ENCODE results near the gene LRP3.

DNA sequence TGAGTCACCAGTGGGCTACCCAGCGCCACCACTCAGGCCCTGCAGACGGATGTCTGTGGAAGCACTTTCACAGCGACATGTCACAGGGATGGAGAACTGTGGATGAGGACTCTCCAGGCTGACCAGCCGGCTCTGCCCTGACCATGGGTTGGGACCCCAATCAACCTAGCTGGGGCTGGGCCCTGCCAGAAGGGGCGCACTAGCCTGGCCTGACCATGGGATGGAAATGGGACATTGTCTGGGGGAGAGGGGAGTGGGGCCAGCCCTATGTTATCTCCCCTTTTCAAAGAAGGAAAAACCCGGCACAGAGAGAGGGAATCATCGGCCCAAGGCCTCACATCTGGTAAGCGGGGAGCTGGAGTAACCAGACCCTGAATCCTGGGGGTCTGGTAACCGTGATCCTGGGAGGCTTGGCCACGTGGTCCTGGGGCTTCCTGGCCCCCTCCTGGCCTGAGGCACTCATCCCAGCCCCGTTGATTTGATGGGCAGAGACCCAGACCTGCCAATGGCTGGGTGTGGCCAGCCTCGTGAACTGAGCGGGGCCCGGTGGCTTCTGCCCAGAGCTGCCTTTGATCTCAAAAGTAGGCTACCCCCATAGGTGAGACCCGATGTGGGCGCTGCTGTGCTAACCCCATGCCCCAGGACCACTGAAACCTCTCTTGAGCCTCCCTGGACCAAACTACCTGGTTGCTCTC is 42.7 kb downstream of the LRP3 start:
- TF ChIP-seq, protein P1, sequence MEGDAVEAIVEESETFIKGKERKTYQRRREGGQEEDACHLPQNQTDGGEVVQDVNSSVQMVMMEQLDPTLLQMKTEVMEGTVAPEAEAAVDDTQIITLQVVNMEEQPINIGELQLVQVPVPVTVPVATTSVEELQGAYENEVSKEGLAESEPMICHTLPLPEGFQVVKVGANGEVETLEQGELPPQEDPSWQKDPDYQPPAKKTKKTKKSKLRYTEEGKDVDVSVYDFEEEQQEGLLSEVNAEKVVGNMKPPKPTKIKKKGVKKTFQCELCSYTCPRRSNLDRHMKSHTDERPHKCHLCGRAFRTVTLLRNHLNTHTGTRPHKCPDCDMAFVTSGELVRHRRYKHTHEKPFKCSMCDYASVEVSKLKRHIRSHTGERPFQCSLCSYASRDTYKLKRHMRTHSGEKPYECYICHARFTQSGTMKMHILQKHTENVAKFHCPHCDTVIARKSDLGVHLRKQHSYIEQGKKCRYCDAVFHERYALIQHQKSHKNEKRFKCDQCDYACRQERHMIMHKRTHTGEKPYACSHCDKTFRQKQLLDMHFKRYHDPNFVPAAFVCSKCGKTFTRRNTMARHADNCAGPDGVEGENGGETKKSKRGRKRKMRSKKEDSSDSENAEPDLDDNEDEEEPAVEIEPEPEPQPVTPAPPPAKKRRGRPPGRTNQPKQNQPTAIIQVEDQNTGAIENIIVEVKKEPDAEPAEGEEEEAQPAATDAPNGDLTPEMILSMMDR (conservative IDR thresholded peaks at IDR 0.05; ENCODE audit: low read depth, low read length) = no peak
- TF ChIP-seq EZH2phosphoT487 (IDR thresholded peaks at IDR 0.05; ENCODE audit: borderline replicate concordance, low read length) (no peak), EZH2 (IDR thresholded peaks at IDR 0.05; ENCODE audit: low read length, unreplicated experiment) (no peak)
